PC-3 (cell line): ENCODE data around the gene HOXB7. TPM values are rescaled to one million over a fixed set of nuclear protein-coding genes. Genes with fewer than 3 reads are reported as not detected.
A peak's percentile ranks its signal among the peaks of the same experiment; 100 is the strongest.

Experiments
- ATAC-seq: fragments of 200-7000 bp; cut with Tn5 transposase; 2 replicates; pipeline ENCODE4 v1.9.1; 2020; ENCODE audit warnings: mild to moderate bottlenecking, moderate library complexity
- BruUV-seq: library from RNA; stranded (reverse); fragments of 400-500 nt; replicated peaks from 2 replicates; lab custom pipeline; 2021; lab: Mats Ljungman, UMichigan
- CTCF ChIA-PET: fragments of 300-600 bp; sonication (Branson Sonifier 250); formaldehyde crosslinking; loops from one replicate; lab custom pipeline; 2022; ENCODE audit warnings: antibody characterized with exemption; lab: Charles Lee
- POLR2A ChIA-PET: fragments of 300-600 bp; sonication (Branson Sonifier 250); formaldehyde crosslinking; loops from one replicate; lab custom pipeline; 2022; ENCODE audit warnings: antibody characterized with exemption; ENCODE audit not compliant: unreplicated experiment; lab: Charles Lee
- DNase-seq: peaks from one replicate; pipeline ENCODE4 v3.0.0-alpha.2; 2015
- H2AFZ ChIP-seq: fragments of 300-600 bp; sonication (generic); 2 replicates; pipeline ENCODE4 v1.6.0; 2016; ENCODE audit warnings: antibody characterized with exemption, low read length
- H3F3A ChIP-seq: fragments of 300-600 bp; sonication (generic); one replicate; pipeline ENCODE4 v1.6.0; 2017; ENCODE audit warnings: antibody characterized with exemption, low read length, control low read depth, mild to moderate bottlenecking; ENCODE audit not compliant: unreplicated experiment
- H3K27ac ChIP-seq: fragments of 300-600 bp; sonication (generic); 2 replicates; pipeline ENCODE4 v1.5.1; 2016; ENCODE audit warnings: mild to moderate bottlenecking, low read length
- H3K27me3 ChIP-seq: fragments of 300-600 bp; sonication (generic); 2 replicates; pipeline ENCODE4 v1.6.1; 2016; ENCODE audit warnings: low read length, mixed read lengths
- H3K36me3 ChIP-seq: fragments of 300-600 bp; sonication (generic); 2 replicates; pipeline ENCODE4 v1.6.1; 2016; ENCODE audit warnings: low read depth, mixed run types, low read length, mixed read lengths
- H3K4me1 ChIP-seq: fragments of 300-600 bp; sonication (generic); 2 replicates; pipeline ENCODE4 v1.5.1; 2016; ENCODE audit warnings: low read length; ENCODE audit not compliant: insufficient read depth
- H3K4me2 ChIP-seq: fragments of 300-600 bp; sonication (generic); 2 replicates; pipeline ENCODE4 v1.6.0; 2016; ENCODE audit warnings: low read length
- H3K4me3 ChIP-seq: fragments of 300-600 bp; sonication (generic); 2 replicates; pipeline ENCODE4 v1.5.1; 2016; ENCODE audit warnings: mild to moderate bottlenecking, low read length, mixed read lengths
- H3K79me2 ChIP-seq: fragments of 300-600 bp; sonication (generic); 2 replicates; pipeline ENCODE4 v1.6.1; 2017; ENCODE audit warnings: low read length, mixed read lengths
- H3K9ac ChIP-seq: fragments of 300-600 bp; sonication (generic); 2 replicates; pipeline ENCODE4 v1.6.0; 2016; ENCODE audit warnings: mild to moderate bottlenecking, low read length
- H3K9me2 ChIP-seq: fragments of 300-600 bp; sonication (generic); replicated peaks from 2 replicates; pipeline ENCODE4 v1.6.1; 2016; ENCODE audit warnings: mixed run types, low read length, mixed read lengths
- H3K9me3 ChIP-seq: fragments of 300-600 bp; sonication (generic); 2 replicates; pipeline ENCODE4 v1.6.1; 2016; ENCODE audit warnings: low read length, mixed read lengths
- H4K20me1 ChIP-seq: fragments of 300-600 bp; sonication (generic); 2 replicates; pipeline ENCODE4 v1.6.1; 2016; ENCODE audit warnings: low read length, mixed read lengths
- EZH2 ChIP-seq: fragments of 300-600 bp; sonication (generic); IDR thresholded peaks from one replicate; pipeline ENCODE4 v1.6.1; 2017; ENCODE audit warnings: antibody characterized with exemption, mild to moderate bottlenecking, low read length; ENCODE audit not compliant: unreplicated experiment
- EZH2phosphoT487 ChIP-seq: fragments of 300-600 bp; sonication (generic); IDR thresholded peaks from 2 replicates; pipeline ENCODE4 v1.6.1; 2018; ENCODE audit warnings: mild to moderate bottlenecking, antibody characterized with exemption, low read length, borderline replicate concordance
- intact Hi-C: fragments of 100-400 bp; cut with micrococcal nuclease; formaldehyde crosslinking; loops from 2 replicates; pipeline ENCODE4 v1.9.0; 2023
- total RNA-seq: library from RNA; depleted of rRNA; stranded (reverse); fragments of >200 nt; gene quantifications from 2 replicates; pipeline ENCODE4 v1.2.3, GENCODE V29; 2014
- TF ChIP-seq, protein P1 (sequence below): fragments of 300-600 bp; sonication (generic); conservative IDR thresholded peaks from 2 replicates; pipeline ENCODE4 v1.5.1; 2017; ENCODE audit warnings: antibody characterized with exemption, low read depth, mild to moderate bottlenecking, low read length

The HOXB7 gene
- total RNA-seq, 1 experiment from 2014 or later = not detected

DNA sequence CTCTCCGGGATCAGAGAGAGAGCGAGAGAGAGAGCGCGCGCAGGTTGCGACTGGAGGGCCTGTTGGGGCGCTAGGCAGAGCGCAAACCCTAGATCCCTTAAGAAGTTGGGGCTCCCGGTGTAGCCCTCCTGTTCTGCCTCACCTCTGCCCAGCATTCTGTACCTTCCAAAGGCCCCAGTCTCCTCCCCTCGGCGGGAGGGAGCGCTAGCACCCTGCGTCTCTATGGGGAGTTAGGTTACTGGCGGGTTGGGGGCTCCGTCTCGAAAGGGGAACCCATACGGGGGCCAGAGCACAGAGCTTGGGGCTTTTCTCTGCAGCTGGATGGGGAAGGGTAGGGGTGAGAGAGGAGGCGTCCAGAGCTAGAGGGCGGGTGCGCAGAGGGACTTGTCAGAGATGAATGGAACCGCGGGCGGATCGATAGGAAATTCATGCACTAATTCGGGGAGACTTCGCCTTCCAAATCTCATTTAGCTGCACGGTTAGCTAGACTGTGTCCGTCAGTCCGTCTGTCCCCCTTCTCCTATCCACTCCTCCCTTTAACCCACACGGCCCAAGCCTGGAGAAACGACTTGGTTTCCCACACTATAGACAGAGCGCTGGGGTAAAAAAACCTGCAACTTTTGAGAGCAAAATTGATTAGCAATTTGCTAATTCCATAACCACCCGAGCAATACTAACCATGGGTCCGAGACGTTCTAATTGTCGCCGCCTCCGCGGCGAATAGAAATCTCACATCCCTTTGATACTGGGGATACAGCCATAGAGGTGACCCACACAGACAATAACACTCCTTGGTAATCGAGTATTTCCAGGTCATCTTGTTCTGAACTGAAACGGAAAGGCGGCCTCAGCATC is 32.0 kb downstream of the HOXB7 start:
- ChIA-PET CTCF (no interaction called here), POLR2A (no interaction called here)
- H3K36me3 ChIP-seq = no peaks in the 10 kb centered on the region
- no peak overlapping the region for H3K4me3 ChIP-seq
- intact Hi-C loops = no loop called here
- H3K9me3 ChIP-seq = no peaks in the 10 kb centered on the region
- no TSS peak for BruUV-seq
- peaks cover 20% of the 10 kb centered on the region for H3K4me1 ChIP-seq
- no peak overlapping the region for H3K9ac ChIP-seq
- H3K4me2 ChIP-seq = no peak overlapping the region
- no peak overlapping the region for H2AFZ ChIP-seq
- no peaks in the 10 kb centered on the region for H3K9me2 ChIP-seq
- 0 out of 2 replicates have a peak, but pooled peaks cover 1% of the 10 kb centered on the region for H3K79me2 ChIP-seq
- H3K27me3 ChIP-seq = no peaks in the 10 kb centered on the region
- ATAC-seq = no peak
- no peaks in the 10 kb centered on the region for H3F3A ChIP-seq
- DNase-seq = no peak
- TF ChIP-seq, protein P1, sequence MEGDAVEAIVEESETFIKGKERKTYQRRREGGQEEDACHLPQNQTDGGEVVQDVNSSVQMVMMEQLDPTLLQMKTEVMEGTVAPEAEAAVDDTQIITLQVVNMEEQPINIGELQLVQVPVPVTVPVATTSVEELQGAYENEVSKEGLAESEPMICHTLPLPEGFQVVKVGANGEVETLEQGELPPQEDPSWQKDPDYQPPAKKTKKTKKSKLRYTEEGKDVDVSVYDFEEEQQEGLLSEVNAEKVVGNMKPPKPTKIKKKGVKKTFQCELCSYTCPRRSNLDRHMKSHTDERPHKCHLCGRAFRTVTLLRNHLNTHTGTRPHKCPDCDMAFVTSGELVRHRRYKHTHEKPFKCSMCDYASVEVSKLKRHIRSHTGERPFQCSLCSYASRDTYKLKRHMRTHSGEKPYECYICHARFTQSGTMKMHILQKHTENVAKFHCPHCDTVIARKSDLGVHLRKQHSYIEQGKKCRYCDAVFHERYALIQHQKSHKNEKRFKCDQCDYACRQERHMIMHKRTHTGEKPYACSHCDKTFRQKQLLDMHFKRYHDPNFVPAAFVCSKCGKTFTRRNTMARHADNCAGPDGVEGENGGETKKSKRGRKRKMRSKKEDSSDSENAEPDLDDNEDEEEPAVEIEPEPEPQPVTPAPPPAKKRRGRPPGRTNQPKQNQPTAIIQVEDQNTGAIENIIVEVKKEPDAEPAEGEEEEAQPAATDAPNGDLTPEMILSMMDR = no peak
- no peak for TF ChIP-seq EZH2
- no peak for TF ChIP-seq EZH2phosphoT487
- H4K20me1 ChIP-seq = no peaks in the 10 kb centered on the region
- H3K27ac ChIP-seq = no peak overlapping the region

- Histone ChIP-seq H3K9ac (peak within 1 kb of the TSS; percentile 23; the same call in 1 of the 2 replicates), H3K27ac (no peak within 1 kb of the TSS), H3F3A (no peaks in the 10 kb centered on the region), H3K4me3 (peak within 1 kb of the TSS; percentile 66), H3K79me2 (no peaks in the 10 kb centered on the region), H2AFZ (peak within 1 kb of the TSS; percentile 64), H3K4me2 (peak within 1 kb of the TSS; percentile 86), H3K9me3 (no peaks in the 10 kb centered on the region), H4K20me1 (no peaks in the 10 kb centered on the region), H3K9me2 (no peaks in the 10 kb centered on the region), H3K4me1 (peaks cover 20% of the 10 kb centered on the region), H3K36me3 (no peaks in the 10 kb centered on the region), H3K27me3 (no peaks in the 10 kb centered on the region)
- TF ChIP-seq, protein P1 = no peak
- no peak for TF ChIP-seq EZH2phosphoT487
- no peak for TF ChIP-seq EZH2
- CTCF ChIA-PET = no interaction called here
- ATAC-seq (no peak), DNase-seq (no peak)
- intact Hi-C loops = no loop called here
- BruUV-seq = no TSS peak
- POLR2A ChIA-PET = no interaction called here
Observed at GRCh38 chr17:48577946-48578615, 32.7 kb downstream of the HOXB7 start, which contains the start of gene HOXB4. Gene HOXB4, minus strand, starts transcription at chr17:48578350. Its CDS starts 31 bp downstream, at chr17:48578319.
